Mammary epithelial cell (primary cell): ENCODE measurements around the gene CD226.

Experiments used
- EZH2 ChIP-seq: IDR thresholded peaks from 2 replicates; pipeline ENCODE4 v1.6.1; 2012; ENCODE audit warnings: low read length, inconsistent platforms, borderline replicate concordance
- TF ChIP-seq, protein P1 (sequence below), 2 donors: IDR thresholded peaks in 1 of 2; conservative IDR thresholded peaks in 1 of 2; 2 replicates each; pipeline ENCODE4 v1.5.1; 2011 to 2012; ENCODE audit warnings: inconsistent platforms in 2 of 2, low read length in 2 of 2, mild to moderate bottlenecking in 2 of 2, control low read depth in 1 of 2, low read depth in 1 of 2; ENCODE audit not compliant: insufficient read depth in 1 of 2; ENCODE audit errors: extremely low read depth in 1 of 2

DNA sequence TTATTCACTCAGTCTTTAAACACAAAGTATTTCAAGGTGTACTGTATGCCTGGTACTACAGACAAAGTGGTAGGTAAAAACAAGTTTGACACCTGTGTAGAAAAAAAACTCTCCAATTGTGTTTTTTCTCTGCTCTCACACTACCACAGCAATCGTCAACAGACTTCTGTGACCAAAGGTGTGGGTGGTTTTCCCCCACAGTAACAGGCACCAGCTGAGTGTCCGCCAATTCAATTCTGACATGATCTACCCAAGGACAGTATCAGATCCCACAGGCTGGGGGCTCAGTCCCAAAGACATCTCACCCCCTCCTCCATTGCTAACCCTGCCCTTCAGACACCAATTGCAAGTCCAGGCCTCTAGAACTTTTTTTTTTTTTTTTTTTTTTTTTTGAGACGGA is 71.2 kb downstream of the CD226 start:
- TF ChIP-seq, protein P1, sequence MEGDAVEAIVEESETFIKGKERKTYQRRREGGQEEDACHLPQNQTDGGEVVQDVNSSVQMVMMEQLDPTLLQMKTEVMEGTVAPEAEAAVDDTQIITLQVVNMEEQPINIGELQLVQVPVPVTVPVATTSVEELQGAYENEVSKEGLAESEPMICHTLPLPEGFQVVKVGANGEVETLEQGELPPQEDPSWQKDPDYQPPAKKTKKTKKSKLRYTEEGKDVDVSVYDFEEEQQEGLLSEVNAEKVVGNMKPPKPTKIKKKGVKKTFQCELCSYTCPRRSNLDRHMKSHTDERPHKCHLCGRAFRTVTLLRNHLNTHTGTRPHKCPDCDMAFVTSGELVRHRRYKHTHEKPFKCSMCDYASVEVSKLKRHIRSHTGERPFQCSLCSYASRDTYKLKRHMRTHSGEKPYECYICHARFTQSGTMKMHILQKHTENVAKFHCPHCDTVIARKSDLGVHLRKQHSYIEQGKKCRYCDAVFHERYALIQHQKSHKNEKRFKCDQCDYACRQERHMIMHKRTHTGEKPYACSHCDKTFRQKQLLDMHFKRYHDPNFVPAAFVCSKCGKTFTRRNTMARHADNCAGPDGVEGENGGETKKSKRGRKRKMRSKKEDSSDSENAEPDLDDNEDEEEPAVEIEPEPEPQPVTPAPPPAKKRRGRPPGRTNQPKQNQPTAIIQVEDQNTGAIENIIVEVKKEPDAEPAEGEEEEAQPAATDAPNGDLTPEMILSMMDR (conservative IDR thresholded peaks at IDR 0.05 in 1 of 2, IDR thresholded peaks at IDR 0.05 in 1 of 2; ENCODE audit: extremely low read depth in 1 of 2, insufficient read depth in 1 of 2, low read depth in 1 of 2, low read length in 2 of 2): no peak
- TF ChIP-seq EZH2: no peak
